Measurements from ENCODE around the gene TM9SF4.
"Not testable (repeated sequence)": the region's sequence is repeated elsewhere in the genome, so short reads cannot be mapped to it uniquely, and the experiment has no call there.

Gene TM9SF4

GRCh38 chr20:32189691-32190615, 80.4 kb downstream of the TM9SF4 start:
- no peak for DNase-seq (ENCODE audit: low spot score)
- FAIRE-seq, result no peak

- DNase-seq (ENCODE audit: low spot score) (no peak), FAIRE-seq (no peak)
Observed at GRCh38 chr20:32190616-32191415, 81.3 kb downstream of the TM9SF4 start.

GRCh38 chr20:32191422-32191821, 81.9 kb downstream of the TM9SF4 start:
- DNase-seq (ENCODE audit: low spot score), result no peak
- no peak for FAIRE-seq

- FAIRE-seq (no peak), DNase-seq (ENCODE audit: low spot score) (no peak)
Observed at GRCh38 chr20:32191873-32192272, 82.4 kb downstream of the TM9SF4 start.

GRCh38 chr20:32192698-32193097, 83.2 kb downstream of the TM9SF4 start:
- FAIRE-seq (no peak), DNase-seq (ENCODE audit: low spot score) (no peak)

GRCh38 chr20:32193336-32193735, 83.8 kb downstream of the TM9SF4 start:
- not testable (repeated sequence) for FAIRE-seq; DNase-seq (ENCODE audit: low spot score)

- FAIRE-seq (no peak), DNase-seq (ENCODE audit: low spot score) (no peak)
Observed at GRCh38 chr20:32193996-32194395, 84.5 kb downstream of the TM9SF4 start.

- DNase-seq (ENCODE audit: low spot score) (no peak), FAIRE-seq (no peak)
Observed at GRCh38 chr20:32195581-32195980, 86.1 kb downstream of the TM9SF4 start.

- FAIRE-seq, result peak; percentile 50
- not testable (repeated sequence) for DNase-seq (ENCODE audit: low spot score)
Observed at GRCh38 chr20:32196613-32197012, 87.1 kb downstream of the TM9SF4 start.

- not testable (repeated sequence) for FAIRE-seq; DNase-seq (ENCODE audit: low spot score)
Observed at GRCh38 chr20:32197136-32197535, 87.6 kb downstream of the TM9SF4 start.

GRCh38 chr20:32199006-32199405, 89.5 kb downstream of the TM9SF4 start:
- FAIRE-seq (no peak), DNase-seq (ENCODE audit: low spot score) (no peak)

- DNase-seq (ENCODE audit: low spot score) (no peak), FAIRE-seq (no peak)
Observed at GRCh38 chr20:32201296-32201976, 91.9 kb downstream of the TM9SF4 start.

- no peak for FAIRE-seq
- no peak for DNase-seq (ENCODE audit: low spot score)
Observed at GRCh38 chr20:32201977-32202363, 92.5 kb downstream of the TM9SF4 start.

- DNase-seq (ENCODE audit: low spot score) (no peak), FAIRE-seq (no peak)
Observed at GRCh38 chr20:32203356-32204204, 94.1 kb downstream of the TM9SF4 start.

- no peak for FAIRE-seq
- no peak for DNase-seq (ENCODE audit: low spot score)
Observed at GRCh38 chr20:32204205-32205109, 94.9 kb downstream of the TM9SF4 start.

- no peak for DNase-seq (ENCODE audit: low spot score)
- FAIRE-seq, result no peak
Observed at GRCh38 chr20:32205110-32205842, 95.8 kb downstream of the TM9SF4 start.

GRCh38 chr20:32205843-32206759, 96.6 kb downstream of the TM9SF4 start:
- DNase-seq (ENCODE audit: low spot score) (no peak), FAIRE-seq (no peak)

Data from urothelium cell line (cell line).